A549 (cell line): ENCODE data around the gene MAD1L1. TPM values are rescaled to one million over a fixed set of nuclear protein-coding genes. Genes with fewer than 3 reads are reported as not detected.

Source experiments
- ATAC-seq, 2 experiments: fragments of 200-7000 bp in 1 of 2; fragments of >200 bp in 1 of 2; cut with Nextera tagmentation in 1 of 2; cut with Tn5 transposase in 1 of 2; 3 replicates each; pipeline versions ENCODE4 v1.8.0 to v1.9.1; 2018 to 2020; ENCODE audit warnings: mild to moderate bottlenecking in 1 of 2, moderate library complexity in 1 of 2
- CTCF ChIA-PET: fragments of 300-600 bp; sonication (Branson Sonifier 250); formaldehyde crosslinking; extraction: SDS; loops from one replicate; lab custom pipeline; 2021; ENCODE audit warnings: antibody characterized with exemption, inconsistent platforms; lab: Yijun Ruan, JAX
- POLR2A ChIA-PET: fragments of 350-600 bp; formaldehyde crosslinking; extraction: SDS; loops from one replicate; lab custom pipeline; 2021; ENCODE audit warnings: antibody characterized with exemption, inconsistent platforms; lab: Yijun Ruan, JAX
- DNase-seq, 2 experiments: peaks; one replicate each; pipeline versions ENCODE4 v3.0.0 to v3.0.0-alpha.2; 2011 to 2016; ENCODE audit warnings: low read depth in 1 of 2, low spot score in 1 of 2
- FAIRE-seq: peaks from 2 replicates; lab custom pipeline; 2011; peaks lifted over from hg19 to GRCh38; lab: Jason Lieb, UNC
- H3K27ac ChIP-seq, 2 experiments: fragments of >200 bp; sonication (Bioruptor Twin); formaldehyde crosslinking; 3 replicates each; pipeline ENCODE4 v1.5.1; 2016 to 2017
- H3K4me1 ChIP-seq: fragments of >200 bp; sonication (Bioruptor Twin); formaldehyde crosslinking; 3 replicates; pipeline ENCODE4 v1.6.1; 2016
- H3K4me2 ChIP-seq: fragments of >200 bp; sonication (Bioruptor Twin); formaldehyde crosslinking; 3 replicates; pipeline ENCODE4 v1.6.1; 2016
- H3K4me3 ChIP-seq: fragments of >200 bp; sonication (Bioruptor Twin); formaldehyde crosslinking; 3 replicates; pipeline ENCODE4 v1.5.1; 2016
- H3K9me3 ChIP-seq: fragments of >200 bp; sonication (Bioruptor Twin); formaldehyde crosslinking; 3 replicates; pipeline ENCODE4 v1.6.1; 2016
- BHLHE40 ChIP-seq: IDR thresholded peaks from 2 replicates; pipeline ENCODE4 v1.6.1; 2012; ENCODE audit warnings: low read depth, low read length, inconsistent platforms
- CEBPB ChIP-seq, 2 experiments: fragments of >200 bp in 1 of 2; sonication (Bioruptor Twin) in 1 of 2; formaldehyde crosslinking in 1 of 2; IDR thresholded peaks; 2 replicates each; pipeline ENCODE4 v1.6.1; 2012 to 2016
- CHD2 ChIP-seq: fragments of 150-350 bp; IDR thresholded peaks from 2 replicates; pipeline ENCODE4 v1.6.1; 2014; ENCODE audit warnings: low read length; ENCODE audit not compliant: partially characterized antibody
- EHF ChIP-seq: fragments of 250-450 bp; sonication (Bioruptor Pico); IDR thresholded peaks from 2 replicates; pipeline ENCODE4 v1.5.0; 2020; ENCODE audit warnings: mild to moderate bottlenecking
- EHMT2 ChIP-seq: fragments of 200-600 bp; sonication (generic); IDR thresholded peaks from 2 replicates; pipeline ENCODE4 v1.6.1; 2016; ENCODE audit warnings: antibody characterized with exemption, low read depth, mild to moderate bottlenecking, moderate library complexity
- EP300 ChIP-seq, 2 experiments: fragments of >200 bp; sonication (Bioruptor Twin); formaldehyde crosslinking; IDR thresholded peaks; 2 replicates in 1 of 2; 3 replicates in 1 of 2; pipeline ENCODE4 v1.6.1; 2016 to 2017
- FOSB ChIP-seq: fragments of 250-450 bp; sonication (Bioruptor Pico); IDR thresholded peaks from 2 replicates; pipeline ENCODE4 v1.5.0; 2020; ENCODE audit warnings: mild to moderate bottlenecking, moderate library complexity
- GATA3 ChIP-seq: IDR thresholded peaks from 2 replicates; pipeline ENCODE4 v1.6.1; 2012; ENCODE audit warnings: borderline replicate concordance
- HDAC2 ChIP-seq: fragments of 200-600 bp; sonication (generic); IDR thresholded peaks from 2 replicates; pipeline ENCODE4 v1.6.1; 2016
- HOXA7 ChIP-seq: fragments of 250-450 bp; sonication (Bioruptor Pico); IDR thresholded peaks from 2 replicates; pipeline ENCODE4 v1.5.0; 2020; ENCODE audit warnings: mild to moderate bottlenecking, moderate library complexity
- HOXB13 ChIP-seq: fragments of 250-450 bp; sonication (Bioruptor Pico); IDR thresholded peaks from 2 replicates; pipeline ENCODE4 v1.5.0; 2020; ENCODE audit warnings: low read depth, mild to moderate bottlenecking, moderate library complexity
- JUN ChIP-seq, 2 experiments: fragments of >200 bp; sonication (Bioruptor Twin); formaldehyde crosslinking; IDR thresholded peaks; 2 replicates in 1 of 2; 3 replicates in 1 of 2; pipeline ENCODE4 v1.6.1; 2016 to 2017
- JUNB ChIP-seq: fragments of >200 bp; sonication (Bioruptor Twin); formaldehyde crosslinking; IDR thresholded peaks from 2 replicates; pipeline ENCODE4 v1.6.1; 2016
- KDM1A ChIP-seq: fragments of 200-600 bp; sonication (generic); IDR thresholded peaks from 2 replicates; pipeline ENCODE4 v1.6.1; 2016; ENCODE audit warnings: low read depth, mild to moderate bottlenecking
- KDM5A ChIP-seq: fragments of 200-600 bp; sonication (generic); IDR thresholded peaks from 2 replicates; pipeline ENCODE4 v1.6.1; 2016; ENCODE audit warnings: antibody characterized with exemption, mild to moderate bottlenecking
- MAZ ChIP-seq: fragments of 150-350 bp; IDR thresholded peaks from 2 replicates; pipeline ENCODE4 v1.6.1; 2014; ENCODE audit warnings: antibody characterized with exemption, low read depth, low read length, borderline replicate concordance
- MYC ChIP-seq: IDR thresholded peaks from 2 replicates; pipeline ENCODE4 v1.6.1; 2012; ENCODE audit warnings: mild to moderate bottlenecking, inconsistent platforms, low read length, improper control_type of control experiment, borderline replicate concordance
- NPAS2 ChIP-seq: fragments of 250-450 bp; sonication (Bioruptor Pico); IDR thresholded peaks from 2 replicates; pipeline ENCODE4 v1.8.0; 2022; ENCODE audit warnings: mild to moderate bottlenecking, moderate library complexity, borderline replicate concordance
- POLR2AphosphoS2 ChIP-seq: conservative IDR thresholded peaks from 2 replicates; pipeline ENCODE4 v1.6.1; 2012; ENCODE audit warnings: low read length, improper control_type of control experiment, inconsistent platforms
- RAD21 ChIP-seq, 2 experiments: fragments of >200 bp in 1 of 2; sonication (Bioruptor Twin) in 1 of 2; formaldehyde crosslinking in 1 of 2; IDR thresholded peaks in 1 of 2; conservative IDR thresholded peaks in 1 of 2; 2 replicates in 1 of 2; 3 replicates in 1 of 2; pipeline ENCODE4 v1.6.1; 2012 to 2018; ENCODE audit warnings: inconsistent platforms in 1 of 2
- RARB ChIP-seq: fragments of 250-450 bp; sonication (Bioruptor Pico); IDR thresholded peaks from 2 replicates; pipeline ENCODE4 v1.8.0; 2021; ENCODE audit warnings: mild to moderate bottlenecking, moderate library complexity
- RFX5 ChIP-seq: fragments of 450-650 bp; IDR thresholded peaks from 2 replicates; pipeline ENCODE4 v1.7.1; 2014; ENCODE audit warnings: antibody characterized with exemption, mild to moderate bottlenecking, moderate library complexity
- TFCP2L1 ChIP-seq: fragments of 250-450 bp; sonication (Bioruptor Pico); IDR thresholded peaks from 2 replicates; pipeline ENCODE4 v1.5.0; 2021; ENCODE audit warnings: mild to moderate bottlenecking
- ZC3H11A ChIP-seq: fragments of 450-650 bp; IDR thresholded peaks from 2 replicates; pipeline ENCODE4 v1.6.1; 2014; ENCODE audit warnings: antibody characterized with exemption, mild to moderate bottlenecking
- ZFP36 ChIP-seq: fragments of 450-650 bp; IDR thresholded peaks from 2 replicates; pipeline ENCODE4 v1.6.1; 2014; ENCODE audit warnings: borderline replicate concordance; ENCODE audit not compliant: partially characterized antibody
- ZSCAN20 ChIP-seq: fragments of 250-450 bp; sonication (Bioruptor Pico); IDR thresholded peaks from 2 replicates; pipeline ENCODE4 v1.8.0; 2022; ENCODE audit warnings: mild to moderate bottlenecking, moderate library complexity
- WGBS: methylation state at CpG from one replicate; pipeline ENCODE4 v1.1.6; 2017; ENCODE audit errors: missing lambda C conversion rate; 5-methylcytosine and 5-hydroxymethylcytosine counted together
- polyA plus RNA-seq, 4 experiments: library from polyadenylated mRNA; depleted of rRNA in 3 of 4; stranded (reverse); fragments of >200 nt; fragmentation: RNase III in 1 of 4; extraction: RNeasy Plus Mini Kit Qiagen cat#74134 plus additional on column Dnase treatment in 1 of 4; gene quantifications; 2 replicates in 3 of 4; 3 replicates in 1 of 4; pipeline ENCODE4 v1.2.3, GENCODE V29; 2011 to 2017
- TF ChIP-seq, protein P1 (sequence below): IDR thresholded peaks from 2 replicates; pipeline ENCODE4 v1.6.1; 2012
- TF ChIP-seq, protein P2 (sequence below): fragments of >200 bp; sonication (Bioruptor Twin); formaldehyde crosslinking; IDR thresholded peaks from 3 replicates; pipeline ENCODE4 v1.6.1; 2016
- TF ChIP-seq, protein P3 (sequence below): IDR thresholded peaks from 2 replicates; pipeline ENCODE4 v1.6.1; 2012
- TF ChIP-seq, protein P4 (sequence below): fragments of 200-600 bp; sonication (generic); IDR thresholded peaks from 2 replicates; pipeline ENCODE4 v1.6.1; 2016; ENCODE audit warnings: antibody characterized with exemption, mild to moderate bottlenecking, moderate library complexity

The MAD1L1 gene
- polyA plus RNA-seq, 2 of the 4 experiments (the other 2 are of a cell fraction): 13.6 to 16.6 TPM

DNA sequence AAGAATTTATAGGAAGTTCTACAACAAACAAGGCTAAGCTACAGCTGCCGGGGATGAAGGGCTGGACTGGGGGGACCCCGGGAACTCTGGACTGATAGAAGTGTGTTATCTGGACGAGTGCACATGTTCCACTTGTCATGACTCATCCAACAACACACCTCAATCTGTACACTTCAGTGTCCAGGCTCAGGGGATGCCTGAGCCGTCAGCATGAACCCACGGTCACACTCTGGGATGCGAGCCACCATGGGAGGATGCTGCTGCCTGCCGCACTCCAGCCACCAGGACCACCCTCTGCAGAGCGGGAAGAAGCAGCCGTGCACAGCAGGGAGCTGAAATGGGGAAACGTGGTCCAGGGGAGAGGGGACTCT, 67.5 kb downstream of the MAD1L1 start:
- no peak for ATAC-seq

DNA sequence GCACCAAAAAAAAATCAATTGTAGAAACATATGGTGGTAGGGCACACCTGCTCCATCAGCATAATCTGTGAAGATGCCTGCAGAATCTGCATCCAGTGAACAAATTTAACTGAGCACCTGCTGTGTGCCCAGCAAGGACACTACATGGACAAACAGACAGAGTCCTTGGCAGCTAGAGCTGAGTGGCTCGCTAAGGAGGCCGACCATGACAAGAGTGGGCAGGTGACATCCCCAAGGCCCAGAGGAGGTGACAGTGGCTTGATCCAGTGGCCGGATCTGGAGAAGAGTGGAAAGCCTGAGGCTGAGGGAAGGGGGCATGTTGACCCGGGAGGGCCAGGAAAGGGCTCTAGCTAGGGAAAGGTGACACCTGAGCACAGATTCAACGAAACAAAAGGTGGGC, 68.1 kb downstream of the MAD1L1 start:
- ATAC-seq: no peak
- Histone ChIP-seq H3K4me1 (peaks cover 25% of the 10 kb centered on the region), H3K27ac (no peak overlapping the region), H3K4me3 (no peak overlapping the region), H3K4me2 (no peak overlapping the region), H3K9me3 (no peaks in the 10 kb centered on the region)
- TF ChIP-seq CHD2 (no peak), EP300 (IDR thresholded peaks at IDR 0.05) (no peak), BHLHE40 (no peak), EHMT2 (no peak), MAZ (no peak), RAD21 (conservative IDR thresholded peaks at IDR 0.05 in 1 of 2, IDR thresholded peaks at IDR 0.05 in 1 of 2) (no peak), ZC3H11A (no peak), GATA3 (no peak), HOXB13 (CRISPR knock-in tag) (no peak), HOXA7 (CRISPR knock-in tag) (no peak), JUNB (no peak), NPAS2 (no peak), FOSB (CRISPR knock-in tag) (no peak), POLR2AphosphoS2 (no peak), JUN (IDR thresholded peaks at IDR 0.05) (no peak)
- TF ChIP-seq, protein P1, sequence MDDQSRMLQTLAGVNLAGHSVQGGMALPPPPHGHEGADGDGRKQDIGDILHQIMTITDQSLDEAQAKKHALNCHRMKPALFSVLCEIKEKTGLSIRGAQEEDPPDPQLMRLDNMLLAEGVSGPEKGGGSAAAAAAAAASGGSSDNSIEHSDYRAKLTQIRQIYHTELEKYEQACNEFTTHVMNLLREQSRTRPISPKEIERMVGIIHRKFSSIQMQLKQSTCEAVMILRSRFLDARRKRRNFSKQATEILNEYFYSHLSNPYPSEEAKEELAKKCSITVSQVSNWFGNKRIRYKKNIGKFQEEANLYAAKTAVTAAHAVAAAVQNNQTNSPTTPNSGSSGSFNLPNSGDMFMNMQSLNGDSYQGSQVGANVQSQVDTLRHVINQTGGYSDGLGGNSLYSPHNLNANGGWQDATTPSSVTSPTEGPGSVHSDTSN: no peak
- TF ChIP-seq, protein P2, sequence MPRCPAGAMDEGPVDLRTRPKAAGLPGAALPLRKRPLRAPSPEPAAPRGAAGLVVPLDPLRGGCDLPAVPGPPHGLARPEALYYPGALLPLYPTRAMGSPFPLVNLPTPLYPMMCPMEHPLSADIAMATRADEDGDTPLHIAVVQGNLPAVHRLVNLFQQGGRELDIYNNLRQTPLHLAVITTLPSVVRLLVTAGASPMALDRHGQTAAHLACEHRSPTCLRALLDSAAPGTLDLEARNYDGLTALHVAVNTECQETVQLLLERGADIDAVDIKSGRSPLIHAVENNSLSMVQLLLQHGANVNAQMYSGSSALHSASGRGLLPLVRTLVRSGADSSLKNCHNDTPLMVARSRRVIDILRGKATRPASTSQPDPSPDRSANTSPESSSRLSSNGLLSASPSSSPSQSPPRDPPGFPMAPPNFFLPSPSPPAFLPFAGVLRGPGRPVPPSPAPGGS: no peak
- TF ChIP-seq, protein P3, sequence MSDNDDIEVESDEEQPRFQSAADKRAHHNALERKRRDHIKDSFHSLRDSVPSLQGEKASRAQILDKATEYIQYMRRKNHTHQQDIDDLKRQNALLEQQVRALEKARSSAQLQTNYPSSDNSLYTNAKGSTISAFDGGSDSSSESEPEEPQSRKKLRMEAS: no peak
- POLR2A ChIA-PET: no interaction called here
- 90% methylated on average over 5 of the region's 5 CpGs for WGBS
- FAIRE-seq: no peak
- no peak for DNase-seq
- CTCF ChIA-PET: interaction anchor here (0.6 kb wide), 2 partner anchors 406 to 797 kb away, joined by 3 read pairs; no protein-coding TSS in a partner anchor

More for the DNA sequence above, 67.5 kb downstream of the MAD1L1 start:
- no peak overlapping the region for H3K27ac ChIP-seq
- WGBS: 85% methylated on average over 10 of the region's 10 CpGs
- TF ChIP-seq HDAC2 (no peak), CHD2 (no peak), TFCP2L1 (CRISPR knock-in tag) (no peak), CEBPB (IDR thresholded peaks at IDR 0.05) (no peak), EP300 (IDR thresholded peaks at IDR 0.05) (no peak), RFX5 (no peak), EHMT2 (no peak), GATA3 (no peak), RARB (CRISPR knock-in tag) (no peak), RAD21 (conservative IDR thresholded peaks at IDR 0.05 in 1 of 2, IDR thresholded peaks at IDR 0.05 in 1 of 2) (no peak), KDM1A (no peak), JUN (IDR thresholded peaks at IDR 0.05) (no peak), ZSCAN20 (CRISPR knock-in tag) (no peak), KDM5A (no peak), FOSB (CRISPR knock-in tag) (no peak), MYC (no peak), ZFP36 (no peak), MAZ (no peak), EHF (CRISPR knock-in tag) (no peak)
- TF ChIP-seq, protein P4, sequence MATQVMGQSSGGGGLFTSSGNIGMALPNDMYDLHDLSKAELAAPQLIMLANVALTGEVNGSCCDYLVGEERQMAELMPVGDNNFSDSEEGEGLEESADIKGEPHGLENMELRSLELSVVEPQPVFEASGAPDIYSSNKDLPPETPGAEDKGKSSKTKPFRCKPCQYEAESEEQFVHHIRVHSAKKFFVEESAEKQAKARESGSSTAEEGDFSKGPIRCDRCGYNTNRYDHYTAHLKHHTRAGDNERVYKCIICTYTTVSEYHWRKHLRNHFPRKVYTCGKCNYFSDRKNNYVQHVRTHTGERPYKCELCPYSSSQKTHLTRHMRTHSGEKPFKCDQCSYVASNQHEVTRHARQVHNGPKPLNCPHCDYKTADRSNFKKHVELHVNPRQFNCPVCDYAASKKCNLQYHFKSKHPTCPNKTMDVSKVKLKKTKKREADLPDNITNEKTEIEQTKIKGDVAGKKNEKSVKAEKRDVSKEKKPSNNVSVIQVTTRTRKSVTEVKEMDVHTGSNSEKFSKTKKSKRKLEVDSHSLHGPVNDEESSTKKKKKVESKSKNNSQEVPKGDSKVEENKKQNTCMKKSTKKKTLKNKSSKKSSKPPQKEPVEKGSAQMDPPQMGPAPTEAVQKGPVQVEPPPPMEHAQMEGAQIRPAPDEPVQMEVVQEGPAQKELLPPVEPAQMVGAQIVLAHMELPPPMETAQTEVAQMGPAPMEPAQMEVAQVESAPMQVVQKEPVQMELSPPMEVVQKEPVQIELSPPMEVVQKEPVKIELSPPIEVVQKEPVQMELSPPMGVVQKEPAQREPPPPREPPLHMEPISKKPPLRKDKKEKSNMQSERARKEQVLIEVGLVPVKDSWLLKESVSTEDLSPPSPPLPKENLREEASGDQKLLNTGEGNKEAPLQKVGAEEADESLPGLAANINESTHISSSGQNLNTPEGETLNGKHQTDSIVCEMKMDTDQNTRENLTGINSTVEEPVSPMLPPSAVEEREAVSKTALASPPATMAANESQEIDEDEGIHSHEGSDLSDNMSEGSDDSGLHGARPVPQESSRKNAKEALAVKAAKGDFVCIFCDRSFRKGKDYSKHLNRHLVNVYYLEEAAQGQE: no peak
- TF ChIP-seq, all 56 proteins: peak for 0
- ChIA-PET POLR2A (no interaction called here), CTCF (interaction anchor here (0.6 to 2.1 kb wide), 3 partner anchors 182 to 798 kb away, joined by 3 to 4 read pairs (median 3); no protein-coding TSS in a partner anchor)
- H3K4me1 ChIP-seq: peaks cover 24% of the 10 kb centered on the region
- no peaks in the 10 kb centered on the region for H3K9me3 ChIP-seq
- DNase-seq (no peak), FAIRE-seq (no peak)
- no peak overlapping the region for H3K4me3 ChIP-seq
- no peak overlapping the region for H3K4me2 ChIP-seq
